NCI-H1105 (cell line): Measurements from ENCODE around the gene PHOX2B.
"Not testable (repeated sequence)": the region's sequence is repeated elsewhere in the genome, so short reads cannot be mapped to it uniquely, and the experiment has no call there.

Source experiments
- DNase-seq: peaks from one replicate; lab custom pipeline; 2025; lab: John Stamatoyannopoulos, UW

The PHOX2B gene

GRCh38 chr4:41748074-41748570, 403 bp downstream of the PHOX2B start:
- no peak for DNase-seq

GRCh38 chr4:41747230-41748055, 1.1 kb downstream of the PHOX2B start:
- no peak for DNase-seq

GRCh38 chr4:41746440-41747229, 1.9 kb downstream of the PHOX2B start:
- no peak for DNase-seq

DNA sequence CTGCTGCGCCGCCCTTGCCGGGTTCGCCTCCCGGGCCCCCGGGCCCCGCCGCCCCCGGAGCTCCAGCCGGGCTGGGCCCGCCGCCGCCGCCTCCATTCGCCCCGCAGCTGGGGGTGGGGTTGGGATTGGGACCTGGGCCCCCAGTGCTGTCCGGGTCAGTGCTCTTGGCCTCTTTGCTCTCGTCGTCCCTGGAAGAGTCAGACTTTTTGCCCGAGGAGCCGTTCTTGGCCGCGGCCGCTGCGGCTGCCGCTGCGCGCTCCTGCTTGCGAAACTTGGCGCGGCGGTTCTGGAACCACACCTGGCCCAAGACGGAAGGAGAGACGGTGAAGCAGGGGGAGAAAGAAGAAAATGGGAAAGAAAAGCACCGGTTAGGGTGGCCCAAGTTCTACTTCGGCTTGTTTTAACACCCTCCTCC, 2.5 kb downstream of the PHOX2B start:
- DNase-seq: no peak

GRCh38 chr4:41745292-41746024, 3.1 kb downstream of the PHOX2B start:
- DNase-seq: no peak

DNA sequence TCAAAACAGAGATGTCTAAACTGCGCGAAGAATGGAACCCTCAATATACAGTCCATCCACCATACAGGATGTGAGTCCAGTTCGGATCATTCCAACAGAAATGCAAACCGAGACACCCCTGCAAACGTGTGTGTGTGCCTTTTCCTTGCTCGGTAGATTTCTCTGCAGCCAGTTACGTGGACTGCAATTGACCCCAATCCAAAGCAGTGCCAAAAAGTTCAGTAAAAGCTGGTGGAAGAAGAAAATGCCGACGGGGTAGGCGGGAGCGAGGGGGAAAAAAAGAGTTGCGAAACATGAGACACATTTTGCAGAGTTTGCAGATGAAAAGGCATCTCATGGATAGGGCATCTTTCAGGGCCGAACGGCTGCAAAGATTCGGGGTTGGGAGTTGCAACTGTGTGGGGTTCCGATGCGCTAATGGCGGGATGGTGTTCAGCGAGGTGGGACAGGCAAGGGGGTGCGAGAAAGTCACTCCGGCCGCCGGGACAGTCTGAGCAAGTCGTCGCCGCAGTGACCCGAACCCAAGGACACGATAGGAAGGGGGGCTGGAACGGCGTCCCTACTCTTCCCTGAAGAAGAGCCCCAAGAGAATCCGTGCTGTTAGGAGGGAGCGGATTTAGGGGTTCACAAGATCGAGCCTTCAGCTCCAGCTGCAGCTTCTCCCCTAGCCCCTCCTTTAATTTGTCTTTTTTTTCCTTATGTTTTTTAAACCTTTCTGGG, 3.8 kb downstream of the PHOX2B start:
- no peak for DNase-seq

DNA sequence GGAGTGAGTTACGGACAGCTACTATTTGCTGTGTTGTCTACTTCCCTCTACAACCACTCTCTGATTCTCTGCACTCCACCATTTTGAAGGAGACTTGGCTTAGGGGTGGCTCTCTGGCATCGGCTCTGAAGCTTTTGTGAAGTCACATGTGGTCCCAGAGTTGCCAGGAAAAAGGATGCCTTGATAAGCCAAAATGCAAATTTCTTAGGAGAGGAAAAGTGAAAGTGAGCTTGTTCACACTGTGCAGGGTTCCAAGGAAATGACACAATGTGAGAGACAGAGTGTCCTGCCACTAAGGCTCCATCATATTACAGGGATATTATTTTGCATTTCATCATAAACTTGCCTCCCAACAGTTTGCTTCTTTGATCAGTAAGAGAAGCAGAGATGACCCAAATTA, 7.2 kb downstream of the PHOX2B start:
- DNase-seq: no peak

DNA sequence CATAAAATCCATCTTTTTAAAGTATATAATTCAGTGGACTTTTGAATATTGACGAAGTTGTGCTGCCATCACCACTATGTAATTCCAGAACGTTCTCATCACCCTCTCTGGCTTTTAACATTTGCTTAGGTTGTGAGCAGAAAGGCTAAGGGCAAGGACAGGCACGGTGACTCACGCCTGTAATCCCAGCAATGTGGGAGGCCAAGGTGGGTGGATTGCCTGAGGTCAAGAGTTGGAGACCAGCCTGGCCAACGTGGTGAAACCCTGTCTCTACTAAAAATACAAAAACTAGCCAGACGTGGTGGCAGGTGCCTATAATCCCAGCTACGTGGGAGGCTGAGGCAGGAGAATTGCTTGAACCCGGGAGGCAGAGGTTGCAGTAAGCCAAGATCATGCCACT, 11.0 kb downstream of the PHOX2B start:
- DNase-seq: not testable (repeated sequence)

DNA sequence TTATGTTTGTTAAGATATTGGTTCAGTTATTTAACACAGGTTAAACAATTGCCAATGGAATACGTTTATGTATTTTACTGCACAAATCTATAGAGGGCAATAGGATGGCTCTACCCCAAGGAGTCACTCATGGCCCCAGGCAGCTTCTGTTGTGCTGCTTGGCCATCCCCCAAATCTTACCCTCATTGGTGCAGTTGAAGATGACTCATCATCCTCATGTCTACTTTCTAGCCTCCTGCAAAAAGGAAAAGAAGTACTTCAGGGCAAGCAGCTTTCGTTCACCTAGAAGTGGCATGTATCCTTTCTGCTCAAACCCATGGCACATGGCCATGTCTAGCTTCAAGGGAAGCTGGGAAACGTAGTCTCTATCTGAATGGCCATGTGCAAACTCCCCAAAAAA, 14.2 kb downstream of the PHOX2B start:
- no peak for DNase-seq

- DNase-seq: no peak
Measured at GRCh38 chr4:41731569-41732126, 16.9 kb downstream of the PHOX2B start.

GRCh38 chr4:41728573-41728913, 20.0 kb downstream of the PHOX2B start:
- DNase-seq: no peak

DNA sequence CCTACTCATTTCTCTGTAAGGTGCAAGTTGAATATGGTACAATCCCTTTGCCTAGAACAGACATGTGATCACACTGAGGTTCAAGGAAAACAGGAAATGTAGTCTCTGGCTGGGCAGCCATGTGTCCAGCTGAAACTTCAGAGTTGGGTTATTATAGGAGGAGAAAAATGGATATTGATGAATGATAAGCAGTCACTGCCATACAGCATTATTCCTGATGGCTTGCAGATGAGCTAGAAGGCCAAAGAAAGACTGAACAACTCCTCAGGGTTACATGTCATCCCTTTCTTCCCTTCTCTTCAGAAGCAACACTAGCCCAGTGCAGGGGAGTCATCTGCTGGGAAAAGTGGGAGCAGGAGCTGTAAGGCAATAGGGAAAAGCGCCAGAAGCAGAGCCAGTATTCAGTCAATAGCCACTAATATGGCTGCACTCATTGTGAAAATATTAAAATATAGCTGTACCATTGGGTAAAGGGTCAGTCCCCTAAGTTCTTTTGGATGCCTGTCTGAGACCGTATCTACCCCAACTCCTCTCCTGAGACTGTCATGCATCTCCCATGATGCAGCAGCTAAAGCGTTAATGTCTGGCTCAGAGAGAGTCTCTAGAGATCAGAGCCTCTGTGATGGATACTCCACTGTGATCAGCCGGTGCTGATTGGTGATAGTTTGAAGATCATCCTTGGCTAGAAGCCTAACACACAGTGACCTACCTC, 20.5 kb downstream of the PHOX2B start:
- no peak for DNase-seq

GRCh38 chr4:41725254-41725653, 23.3 kb downstream of the PHOX2B start:
- DNase-seq: no peak

GRCh38 chr4:41723286-41723685, 25.2 kb downstream of the PHOX2B start:
- DNase-seq: no peak

DNA sequence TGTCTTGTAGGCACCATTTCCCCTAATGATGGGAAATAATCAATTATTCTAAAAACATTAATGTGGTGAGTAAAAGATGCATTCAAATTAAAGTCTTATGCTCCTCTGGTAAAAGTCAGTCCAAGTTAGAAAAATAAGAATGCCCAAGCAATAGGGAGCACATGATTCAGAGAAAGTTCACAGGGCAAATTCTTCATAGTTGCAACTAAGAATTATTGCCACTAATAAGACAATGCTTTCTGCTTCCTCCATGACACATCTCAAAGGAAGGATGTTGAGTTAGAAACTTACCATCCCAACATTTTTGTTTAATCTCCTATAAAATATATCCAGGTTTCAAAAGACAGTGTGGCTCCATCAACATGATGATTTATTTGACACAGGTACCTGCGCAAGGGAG, 26.3 kb downstream of the PHOX2B start:
- no peak for DNase-seq

DNA sequence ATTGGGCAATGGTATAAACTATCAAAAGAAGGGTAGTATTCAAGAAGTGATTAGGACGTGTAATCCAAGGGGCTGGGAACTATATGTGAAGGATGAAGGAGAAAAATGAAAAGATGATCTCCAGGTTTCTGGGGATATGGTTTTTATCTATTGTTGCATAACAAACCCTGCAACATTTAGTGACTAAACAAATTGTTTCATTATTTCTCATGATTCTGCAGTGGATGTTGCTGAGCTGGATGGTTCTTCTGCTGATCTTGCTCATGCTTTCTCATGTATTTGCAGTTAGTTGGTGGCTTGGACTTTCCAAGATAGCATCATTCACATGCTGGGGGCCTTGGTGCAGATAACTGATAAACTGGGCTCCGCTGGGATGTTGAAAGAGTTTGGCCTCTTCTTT, 29.1 kb downstream of the PHOX2B start:
- DNase-seq: no peak

GRCh38 chr4:41718907-41719306, 29.6 kb downstream of the PHOX2B start:
- DNase-seq: no peak

- no peak for DNase-seq
Measured at GRCh38 chr4:41715155-41715554, 33.4 kb downstream of the PHOX2B start.

- no peak for DNase-seq
Measured at GRCh38 chr4:41714364-41715000, 34.0 kb downstream of the PHOX2B start.

DNA sequence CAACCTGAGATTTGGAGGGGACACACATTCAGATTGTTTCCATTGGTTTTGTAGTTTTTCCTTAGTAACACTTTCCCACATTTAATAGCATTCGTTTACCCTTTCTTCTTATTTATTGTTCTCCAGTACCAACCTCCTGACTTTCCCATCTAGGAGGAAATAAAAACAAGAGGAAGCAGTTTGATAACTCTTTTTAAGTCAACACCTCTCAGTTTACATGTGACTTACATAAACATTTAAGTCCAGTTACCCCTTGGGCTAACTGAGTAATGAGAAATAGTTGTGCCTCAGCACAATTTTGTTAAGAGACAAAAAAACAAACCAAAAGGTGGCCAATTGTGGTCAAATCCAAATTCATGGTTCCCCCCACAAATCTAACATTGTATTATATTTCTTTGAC, 34.8 kb downstream of the PHOX2B start:
- no peak for DNase-seq
